Measurements from ENCODE around the gene SULT4A1. TPM values are rescaled to one million over a fixed set of nuclear protein-coding genes. Genes with fewer than 3 reads are reported as not detected.

SULT4A1 gene
- total RNA-seq, 2 experiments from 2014 or later: not detected

GRCh38 chr22:43835166-43835565 is 27.1 kb downstream of the SULT4A1 start:
- no peak for TF ChIP-seq CTCF (conservative IDR thresholded peaks at IDR 0.05; ENCODE audit: low read length)
- no peak for TF ChIP-seq EZH2phosphoT487 (IDR thresholded peaks at IDR 0.05; ENCODE audit: borderline replicate concordance, low read depth, low read length)
- no peak overlapping the region for H2AFZ ChIP-seq (ENCODE audit: low read length)
- intact Hi-C loops (cut with micrococcal nuclease; ENCODE audit: unreplicated experiment): no loop called here
- DNase-seq (ENCODE audit: low spot score): no peak
- H3K4me2 ChIP-seq (ENCODE audit: low read length): no peak overlapping the region
- ChIA-PET CTCF (ENCODE audit: unreplicated experiment) (no interaction called here), POLR2A (no interaction called here)
- no peaks in the 10 kb centered on the region for H3K36me3 ChIP-seq (ENCODE audit: insufficient read depth, low read length)
- no peak overlapping the region for H3K27ac ChIP-seq (ENCODE audit: low read depth, low read length, poor library complexity, severe bottlenecking)
- no peaks in the 10 kb centered on the region for H4K20me1 ChIP-seq (ENCODE audit: insufficient read depth, low read length)
- H3K4me3 ChIP-seq (ENCODE audit: low read depth, low read length, poor library complexity, severe bottlenecking): no peak overlapping the region
- no TSS peak for BruUV-seq (replicated peaks)
- no peaks in the 10 kb centered on the region for H3K79me2 ChIP-seq (ENCODE audit: insufficient read depth, low read depth, low read length)
- no peaks in the 10 kb centered on the region for H3K9me2 ChIP-seq (ENCODE audit: insufficient read depth, low read length)
- no peaks in the 10 kb centered on the region for H3K4me1 ChIP-seq (ENCODE audit: insufficient read depth, low read length, poor library complexity, severe bottlenecking)
- H3K9me3 ChIP-seq (ENCODE audit: low read length): no peaks in the 10 kb centered on the region

- DNase-seq (ENCODE audit: low spot score): no peak
- POLR2A ChIA-PET: no interaction called here
Observed at GRCh38 chr22:43833286-43834240, 28.8 kb downstream of the SULT4A1 start.

More at GRCh38 chr22:43833286-43834240, 28.8 kb downstream of the SULT4A1 start:
- Histone ChIP-seq H2AFZ (ENCODE audit: low read length) (no peak overlapping the region), H3K9me2 (ENCODE audit: insufficient read depth, low read length) (no peaks in the 10 kb centered on the region), H3K4me1 (ENCODE audit: insufficient read depth, low read length, poor library complexity, severe bottlenecking) (no peaks in the 10 kb centered on the region), H3K9me3 (ENCODE audit: low read length) (no peaks in the 10 kb centered on the region), H3K27ac (ENCODE audit: low read depth, low read length, poor library complexity, severe bottlenecking) (no peak overlapping the region), H3K36me3 (ENCODE audit: insufficient read depth, low read length) (no peaks in the 10 kb centered on the region), H3K79me2 (ENCODE audit: insufficient read depth, low read depth, low read length) (no peaks in the 10 kb centered on the region), H4K20me1 (ENCODE audit: insufficient read depth, low read length) (no peaks in the 10 kb centered on the region), H3K4me2 (ENCODE audit: low read length) (no peak overlapping the region), H3K4me3 (ENCODE audit: low read depth, low read length, poor library complexity, severe bottlenecking) (no peak overlapping the region)
- CTCF ChIA-PET (ENCODE audit: unreplicated experiment): no interaction called here
- intact Hi-C loops (cut with micrococcal nuclease; ENCODE audit: unreplicated experiment): no loop called here
- TF ChIP-seq EZH2phosphoT487 (IDR thresholded peaks at IDR 0.05; ENCODE audit: borderline replicate concordance, low read depth, low read length) (no peak), CTCF (conservative IDR thresholded peaks at IDR 0.05; ENCODE audit: low read length) (no peak)
- BruUV-seq (replicated peaks): no TSS peak
